Hematopoietic multipotent progenitor cell treated with erythropoietin and hydrocortisone succinate and interleukin-3 and kit ligand, for 4 days (in vitro differentiated cells): ENCODE data around the gene NEO1.
A peak's percentile ranks its signal among the peaks of the same experiment; 100 is the strongest.

Source experiments
- DNase-seq: peaks from one replicate; pipeline ENCODE4 v3.0.0-alpha.2; 2015

The NEO1 gene, protein sequence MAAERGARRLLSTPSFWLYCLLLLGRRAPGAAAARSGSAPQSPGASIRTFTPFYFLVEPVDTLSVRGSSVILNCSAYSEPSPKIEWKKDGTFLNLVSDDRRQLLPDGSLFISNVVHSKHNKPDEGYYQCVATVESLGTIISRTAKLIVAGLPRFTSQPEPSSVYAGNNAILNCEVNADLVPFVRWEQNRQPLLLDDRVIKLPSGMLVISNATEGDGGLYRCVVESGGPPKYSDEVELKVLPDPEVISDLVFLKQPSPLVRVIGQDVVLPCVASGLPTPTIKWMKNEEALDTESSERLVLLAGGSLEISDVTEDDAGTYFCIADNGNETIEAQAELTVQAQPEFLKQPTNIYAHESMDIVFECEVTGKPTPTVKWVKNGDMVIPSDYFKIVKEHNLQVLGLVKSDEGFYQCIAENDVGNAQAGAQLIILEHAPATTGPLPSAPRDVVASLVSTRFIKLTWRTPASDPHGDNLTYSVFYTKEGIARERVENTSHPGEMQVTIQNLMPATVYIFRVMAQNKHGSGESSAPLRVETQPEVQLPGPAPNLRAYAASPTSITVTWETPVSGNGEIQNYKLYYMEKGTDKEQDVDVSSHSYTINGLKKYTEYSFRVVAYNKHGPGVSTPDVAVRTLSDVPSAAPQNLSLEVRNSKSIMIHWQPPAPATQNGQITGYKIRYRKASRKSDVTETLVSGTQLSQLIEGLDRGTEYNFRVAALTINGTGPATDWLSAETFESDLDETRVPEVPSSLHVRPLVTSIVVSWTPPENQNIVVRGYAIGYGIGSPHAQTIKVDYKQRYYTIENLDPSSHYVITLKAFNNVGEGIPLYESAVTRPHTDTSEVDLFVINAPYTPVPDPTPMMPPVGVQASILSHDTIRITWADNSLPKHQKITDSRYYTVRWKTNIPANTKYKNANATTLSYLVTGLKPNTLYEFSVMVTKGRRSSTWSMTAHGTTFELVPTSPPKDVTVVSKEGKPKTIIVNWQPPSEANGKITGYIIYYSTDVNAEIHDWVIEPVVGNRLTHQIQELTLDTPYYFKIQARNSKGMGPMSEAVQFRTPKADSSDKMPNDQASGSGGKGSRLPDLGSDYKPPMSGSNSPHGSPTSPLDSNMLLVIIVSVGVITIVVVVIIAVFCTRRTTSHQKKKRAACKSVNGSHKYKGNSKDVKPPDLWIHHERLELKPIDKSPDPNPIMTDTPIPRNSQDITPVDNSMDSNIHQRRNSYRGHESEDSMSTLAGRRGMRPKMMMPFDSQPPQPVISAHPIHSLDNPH (N-terminal part only)

DNA sequence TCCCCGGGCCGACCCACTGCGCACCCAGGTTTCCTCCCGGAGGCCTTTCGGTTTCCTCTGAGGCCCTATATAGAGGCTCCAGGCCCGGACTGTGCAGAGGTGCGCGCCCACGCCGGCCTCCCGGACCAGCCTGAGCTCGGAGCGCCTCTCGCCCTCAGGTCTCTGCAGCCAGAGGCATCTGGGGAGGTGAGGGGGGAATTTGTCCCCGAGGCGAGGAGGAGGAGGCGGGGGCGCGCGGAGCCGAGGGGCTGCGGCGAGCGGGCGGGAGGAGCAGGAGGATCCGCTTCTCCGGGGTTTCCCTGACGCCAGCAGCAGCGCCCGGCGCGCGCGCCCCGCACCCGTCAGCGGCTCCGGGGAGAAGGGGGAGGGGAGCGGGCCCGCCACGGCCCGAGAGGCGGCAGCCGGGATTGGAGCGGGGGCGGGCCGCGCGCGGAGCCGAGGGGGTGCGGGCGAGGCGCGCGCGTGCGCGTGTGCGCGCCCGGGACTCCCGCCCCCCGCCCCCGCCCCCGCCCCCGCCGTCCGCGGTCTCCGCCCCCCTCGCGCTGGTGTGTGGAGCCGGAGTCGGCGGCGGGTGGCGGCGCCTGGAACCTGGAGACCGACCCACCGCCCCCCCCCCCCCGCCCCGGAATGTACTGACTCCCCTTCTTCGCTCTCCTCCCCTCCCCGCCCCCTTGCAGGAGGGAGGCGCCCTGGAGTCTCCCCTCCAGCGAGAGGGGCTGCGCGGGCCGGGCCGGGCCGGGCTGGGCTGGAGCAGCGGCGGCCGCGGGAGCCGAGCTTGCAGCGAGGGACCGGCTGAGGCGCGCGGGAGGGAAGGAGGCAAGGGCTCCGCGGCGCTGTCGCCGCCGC is at the start of gene NEO1:
TSS of gene NEO1 (plus strand) at position 657 of the 846 bp plus-strand sequence. CDS start 213 bp downstream, outside the sequence.
- DNase-seq, result peak; percentile 54

DNA sequence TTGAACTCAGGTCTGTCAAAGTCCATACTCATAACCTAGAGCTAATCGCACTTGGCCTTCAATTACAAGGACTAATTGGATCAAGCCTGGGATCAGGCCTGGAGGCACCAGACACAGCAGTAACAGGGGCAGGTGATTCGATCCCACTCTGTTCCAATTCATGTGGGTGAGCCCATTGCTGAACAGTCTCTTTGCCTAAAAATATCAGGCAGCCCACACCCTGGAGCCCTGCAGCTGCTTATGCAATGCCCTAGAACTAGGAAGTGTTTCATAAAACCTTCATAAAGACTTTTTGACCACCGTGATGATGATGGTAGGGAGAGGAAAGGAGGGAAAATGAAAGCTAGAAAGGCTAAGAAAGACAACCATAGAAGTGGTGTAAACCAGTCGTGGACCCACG is 47.8 kb upstream of the NEO1 start:
- DNase-seq, result no peak

DNA sequence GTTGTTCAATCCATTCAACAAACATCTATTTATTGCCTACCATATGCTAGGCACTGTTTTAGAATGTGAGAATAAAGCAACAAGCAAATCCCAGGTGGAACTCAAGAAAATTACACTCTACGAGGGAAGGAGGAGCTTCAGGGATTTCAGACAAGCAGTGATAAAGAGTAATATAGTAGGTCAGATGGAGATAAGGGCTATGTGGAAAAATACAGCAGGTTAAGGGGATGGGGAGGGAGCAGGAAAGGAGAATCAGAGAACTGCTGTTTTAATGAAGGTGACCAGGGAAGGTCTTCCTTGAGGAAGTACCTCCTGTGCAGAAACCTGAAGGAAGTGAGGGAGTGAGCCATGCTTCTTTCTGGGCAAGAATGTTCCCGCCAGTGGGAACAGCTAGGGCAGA is 47.2 kb upstream of the NEO1 start:
- no peak for DNase-seq

DNA sequence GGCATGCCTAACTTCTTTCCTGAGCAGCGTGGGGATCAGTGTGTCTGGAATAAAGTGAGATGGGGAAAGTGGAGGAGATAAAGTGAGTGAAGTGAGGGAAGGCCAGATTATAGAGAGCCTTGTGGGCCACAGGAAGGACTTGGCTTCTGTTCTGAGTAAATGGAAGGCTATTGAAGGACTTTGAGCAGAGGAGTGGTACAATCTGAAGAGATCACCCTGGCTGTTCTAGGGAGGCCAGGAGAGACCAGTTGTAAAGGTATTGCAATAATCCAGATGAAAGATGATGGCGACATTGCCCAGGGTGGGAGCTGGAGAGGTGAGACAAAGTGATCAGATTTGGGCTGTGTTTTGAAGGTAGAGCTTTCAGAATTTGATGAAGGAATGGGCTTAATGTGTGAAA is 46.8 kb upstream of the NEO1 start:
- DNase-seq, result no peak

DNA sequence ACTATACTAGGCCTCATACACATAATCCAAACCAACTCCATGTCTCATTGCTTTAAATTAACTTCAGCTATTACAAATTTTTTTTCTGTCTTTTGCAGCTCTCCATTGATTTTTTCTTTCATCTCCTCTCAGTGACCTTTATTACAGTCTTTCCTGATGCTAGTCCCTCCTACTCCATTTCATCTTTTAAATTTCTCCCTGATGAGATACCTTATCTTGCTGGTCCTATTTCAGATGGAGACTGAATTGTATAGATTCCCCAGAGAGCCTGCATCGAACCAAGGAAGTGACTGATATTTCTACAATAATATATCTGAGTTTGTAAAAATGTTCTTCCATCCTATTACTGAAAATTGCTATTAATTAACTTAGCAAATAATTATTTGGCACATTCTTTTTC is 45.7 kb upstream of the NEO1 start:
- no peak for DNase-seq

DNA sequence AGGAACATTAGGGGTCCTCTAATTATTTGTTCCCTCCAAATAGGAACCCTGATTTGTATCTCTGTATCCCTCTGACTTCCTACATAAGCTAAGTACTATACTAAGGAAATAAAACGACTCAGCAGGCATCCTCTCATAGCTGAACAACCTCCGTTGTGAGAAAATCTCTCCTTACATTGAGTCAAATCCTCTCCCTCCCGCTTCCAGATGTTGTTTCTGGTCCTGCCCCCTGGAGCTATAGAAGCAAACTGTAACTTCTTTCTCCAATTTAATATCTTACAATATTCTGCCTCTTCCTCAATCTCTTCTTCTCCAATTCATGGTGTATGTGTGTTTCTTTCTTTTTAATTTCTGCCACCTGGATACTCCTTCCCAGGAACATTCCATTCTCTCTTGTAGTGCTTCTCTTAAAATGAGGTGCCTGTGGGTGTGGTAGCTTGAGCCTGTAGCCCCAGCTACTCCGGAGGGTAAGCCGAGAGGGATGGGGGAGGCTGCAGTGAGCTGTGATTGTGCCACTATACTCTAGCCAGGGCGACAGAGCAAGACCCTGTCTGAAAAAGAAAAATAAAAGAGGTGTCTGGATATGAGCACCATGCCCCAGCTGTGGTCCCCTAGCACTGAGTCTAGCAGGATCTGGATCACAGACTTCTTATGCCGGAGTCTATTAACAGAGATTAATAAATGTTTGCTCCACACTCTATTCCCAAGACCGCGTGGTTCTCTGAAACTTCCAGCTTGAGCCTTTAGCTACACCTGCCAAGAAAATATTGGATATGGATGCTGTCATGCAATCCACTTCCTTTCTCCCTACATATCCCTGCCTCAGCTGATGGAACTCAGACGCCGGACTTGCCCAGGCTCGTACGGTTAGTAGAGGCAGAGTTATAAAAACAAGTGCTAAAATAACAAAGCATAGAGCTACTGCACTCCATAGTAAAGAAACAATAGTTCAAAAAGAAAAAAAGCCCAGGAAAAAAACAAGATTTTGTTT is 42.9 kb upstream of the NEO1 start:
- DNase-seq, result no peak

DNA sequence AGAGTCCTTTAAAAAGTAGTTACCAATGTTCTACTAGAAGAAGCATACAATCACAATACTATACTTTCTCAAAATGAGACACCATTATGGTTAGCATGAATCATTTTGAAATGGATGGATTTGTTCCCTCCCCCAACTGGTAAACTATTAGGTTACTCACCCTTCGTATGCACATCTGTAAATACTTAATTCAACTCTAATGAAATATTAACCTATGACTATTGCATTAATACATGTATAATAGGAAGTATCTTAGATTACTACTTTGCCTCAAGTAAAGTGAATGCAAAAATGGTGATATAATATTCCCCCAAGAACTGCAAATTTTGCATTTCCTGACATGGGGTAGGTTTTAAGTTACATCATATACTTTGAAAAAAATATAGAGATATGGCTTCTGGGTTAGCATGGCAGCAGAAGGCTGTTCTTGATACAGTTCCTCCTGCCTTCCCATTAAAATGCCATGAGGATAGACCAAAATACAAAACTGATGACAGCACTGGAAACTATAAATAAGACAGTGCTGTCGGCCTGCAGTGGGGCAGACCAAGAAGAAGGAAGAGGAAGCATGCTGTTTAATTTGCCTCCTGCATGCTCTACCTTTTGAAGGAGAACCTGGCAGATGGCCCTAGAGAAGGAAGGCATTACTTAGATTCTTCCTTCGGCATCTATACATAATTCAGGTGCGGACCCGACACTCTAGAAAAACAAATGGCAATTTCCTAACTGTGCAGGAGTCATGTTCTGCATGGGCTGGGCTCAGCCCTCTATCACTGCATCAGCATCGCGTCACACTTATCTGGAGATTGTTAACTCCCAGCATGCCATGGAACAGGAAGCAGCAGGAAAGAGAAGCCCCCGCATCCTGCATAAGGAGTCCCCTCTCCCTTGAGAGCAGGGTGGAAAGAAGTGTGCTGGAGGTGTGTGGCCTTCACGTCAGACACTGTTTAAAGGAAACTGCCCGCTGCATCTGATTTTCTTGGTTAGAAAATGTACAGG is 41.8 kb upstream of the NEO1 start:
- DNase-seq, result no peak

DNA sequence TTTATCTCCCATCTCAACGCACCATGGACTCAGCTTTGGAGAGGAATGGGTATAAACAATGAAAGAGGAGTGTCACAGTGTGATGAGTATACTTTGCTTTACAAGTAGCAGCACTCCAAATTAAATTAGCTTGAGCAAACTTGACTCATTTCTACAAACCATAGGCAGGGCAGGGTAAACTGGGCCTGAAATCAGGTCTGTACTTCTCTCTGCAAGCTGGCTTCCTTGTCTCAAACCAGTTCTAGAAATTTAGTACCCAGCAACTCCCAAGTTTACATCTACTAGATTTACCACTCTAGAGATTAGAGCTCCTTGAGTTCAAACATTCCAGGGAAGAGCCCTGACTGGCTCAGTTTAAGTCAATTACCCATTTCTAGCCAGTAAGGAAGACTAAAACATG is 37.4 kb upstream of the NEO1 start:
- no peak for DNase-seq

DNA sequence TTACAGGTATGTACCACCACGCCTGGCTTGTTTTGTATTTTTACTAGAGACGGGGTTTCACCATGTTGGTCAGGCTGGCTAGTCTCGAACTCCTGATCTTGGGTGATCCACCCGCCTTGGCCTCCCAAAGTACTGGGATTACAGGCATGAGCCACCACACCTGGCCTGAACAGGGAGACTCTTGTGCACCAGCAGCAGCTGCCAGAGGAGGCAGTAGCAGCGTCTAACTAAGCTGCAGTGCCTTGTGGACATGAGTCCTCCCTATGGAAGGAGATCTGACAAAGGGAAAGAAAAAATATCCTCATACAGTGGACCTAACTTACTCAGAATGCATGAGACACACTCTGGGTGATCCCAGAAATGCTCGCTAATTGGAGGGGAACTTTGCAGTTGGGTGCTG is 36.8 kb upstream of the NEO1 start:
- no peak for DNase-seq

DNA sequence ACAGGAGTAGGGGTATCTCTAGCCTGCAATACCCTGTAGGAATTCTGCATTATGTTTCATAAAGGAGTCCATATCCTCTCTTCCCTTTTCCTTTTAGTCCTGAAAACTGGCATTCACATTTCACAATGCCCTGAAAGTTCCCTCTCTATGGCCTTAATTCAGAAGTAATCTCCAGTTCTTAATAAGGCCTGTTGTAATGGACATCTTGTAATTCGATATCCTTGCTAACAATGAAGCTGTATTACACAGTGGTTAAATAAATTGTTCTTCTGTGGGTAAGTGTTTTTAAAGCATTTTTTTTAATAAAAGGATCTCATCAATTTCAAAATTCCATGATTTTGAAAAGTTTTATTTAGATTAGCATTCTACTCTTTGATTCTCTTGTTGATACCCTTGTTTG is 34.3 kb upstream of the NEO1 start:
- DNase-seq, result no peak

DNA sequence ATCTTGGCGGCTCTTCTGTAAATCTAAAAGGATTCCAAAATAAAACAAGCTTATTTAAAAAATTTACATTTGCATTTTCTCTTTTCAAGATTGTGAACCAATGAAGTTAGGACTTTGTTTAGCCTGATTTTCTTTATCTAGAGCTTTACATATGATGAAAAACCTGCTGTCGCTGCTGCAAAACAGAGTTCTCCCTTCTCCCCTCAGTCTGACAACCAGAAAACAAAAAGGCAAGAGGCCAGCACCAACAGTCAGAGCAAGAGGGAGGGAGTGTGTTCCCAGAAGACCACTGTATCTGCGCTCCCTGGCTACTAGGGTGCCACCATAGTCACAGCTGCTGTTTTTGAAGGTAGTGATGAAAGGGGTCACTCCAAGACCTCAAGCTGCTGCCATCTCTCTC is 33.1 kb upstream of the NEO1 start:
- DNase-seq, result no peak

DNA sequence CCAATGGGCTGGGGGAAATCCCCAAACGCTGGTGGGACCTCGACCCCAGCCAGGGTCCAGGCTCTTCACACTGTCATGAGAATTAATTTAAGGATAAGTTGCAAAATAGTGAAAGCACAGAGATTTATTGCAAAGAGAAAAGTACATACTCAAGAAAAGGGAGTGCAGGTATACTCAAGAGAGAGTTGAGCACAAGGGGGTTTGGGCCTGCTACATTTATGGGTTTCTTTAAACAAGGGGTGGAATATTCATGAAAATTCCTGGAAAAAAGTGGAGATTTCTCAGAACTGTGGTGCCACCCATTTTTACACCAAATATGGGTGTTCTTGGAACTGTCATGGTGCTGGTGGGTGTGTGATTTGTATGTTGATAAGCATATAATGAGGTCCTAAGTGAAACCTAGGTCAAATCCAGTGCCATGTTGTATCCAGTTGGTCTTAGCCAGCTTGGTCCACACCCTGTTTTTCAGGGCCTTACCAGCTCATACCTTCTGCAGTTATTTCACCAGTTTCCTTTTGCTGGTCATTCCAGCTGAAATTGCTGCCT is 32.6 kb upstream of the NEO1 start:
- DNase-seq, result no peak

DNA sequence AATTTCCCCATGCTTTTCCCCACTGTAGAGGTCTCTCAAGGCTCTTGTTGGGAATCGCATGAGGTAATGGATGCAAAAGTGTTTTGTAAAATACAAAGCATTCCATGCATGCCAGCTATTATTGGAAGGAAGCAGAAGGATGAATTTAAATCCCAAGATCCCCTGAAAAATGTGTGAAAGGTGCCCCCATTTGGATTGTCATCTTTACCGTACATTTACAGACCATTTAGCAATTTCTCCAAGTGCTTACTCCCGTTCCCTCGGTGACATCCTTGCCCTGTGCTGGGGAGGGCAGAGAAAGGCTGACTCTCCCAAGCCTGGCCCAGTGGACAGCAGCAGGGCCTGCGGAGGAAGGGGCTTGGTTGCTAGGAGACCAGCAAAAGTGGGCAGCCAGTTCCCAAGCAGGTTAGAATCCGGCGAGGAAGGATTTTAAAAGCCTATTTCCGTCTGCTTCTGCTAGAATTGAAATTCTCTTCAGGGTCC is 31.1 kb upstream of the NEO1 start:
- DNase-seq, result no peak

DNA sequence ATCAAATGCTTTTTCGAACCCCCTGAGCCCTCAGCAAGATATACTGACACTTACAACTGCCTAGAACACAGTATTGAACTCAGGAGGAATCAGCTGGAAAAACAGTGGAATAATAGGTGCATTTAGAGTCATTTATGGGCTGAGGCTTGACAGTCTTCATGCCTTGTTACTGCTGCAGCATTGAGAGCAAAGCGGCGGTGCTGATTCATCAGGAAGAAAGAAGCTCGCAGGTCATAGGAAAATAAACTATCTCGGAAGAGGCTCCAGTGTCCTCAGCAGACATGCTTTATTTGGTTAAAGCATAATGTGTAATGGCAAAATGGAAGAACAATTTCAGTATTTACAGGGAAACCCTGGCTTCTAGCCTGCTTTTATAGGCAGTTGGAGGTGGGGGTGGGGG is 30.1 kb upstream of the NEO1 start:
- no peak for DNase-seq

DNA sequence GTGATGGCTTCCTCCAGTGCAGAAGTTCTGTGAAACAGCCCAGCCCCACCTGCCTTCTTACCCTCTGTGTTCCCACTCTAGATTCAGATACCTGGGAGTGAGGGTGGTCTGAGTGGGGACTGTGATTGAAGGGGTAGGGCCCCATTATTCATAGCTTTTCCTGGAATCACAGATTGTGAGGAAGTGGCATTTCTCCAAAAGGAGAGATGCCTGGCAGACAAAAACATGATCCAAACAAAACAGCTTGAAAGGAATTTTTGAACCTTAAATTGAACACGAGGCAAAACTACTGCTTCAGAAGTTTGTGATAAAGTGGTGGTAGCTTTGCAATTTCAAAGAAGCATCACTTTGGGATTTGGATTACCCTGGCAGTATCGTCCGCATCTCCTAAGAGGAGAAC is 29.2 kb upstream of the NEO1 start:
- no peak for DNase-seq

DNA sequence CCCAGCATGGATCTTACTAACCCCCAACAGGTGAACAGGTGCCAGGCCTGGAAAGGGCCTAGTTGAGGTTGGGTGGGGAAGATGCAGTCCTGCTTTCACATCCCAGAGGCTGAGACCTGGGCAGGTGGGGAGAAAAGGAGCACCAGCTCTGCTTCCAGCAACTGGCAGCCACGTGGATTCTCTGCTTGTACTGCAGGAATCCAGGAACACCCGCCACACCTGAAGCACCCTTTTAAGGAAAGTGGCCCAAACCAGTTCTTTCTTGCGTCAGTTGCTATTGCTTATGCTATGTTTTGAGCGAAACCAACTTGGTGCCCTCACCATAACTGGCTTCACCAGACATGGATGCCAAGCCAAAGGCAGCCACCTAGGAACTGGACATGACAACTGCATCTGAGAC is 28.1 kb upstream of the NEO1 start:
- no peak for DNase-seq

DNA sequence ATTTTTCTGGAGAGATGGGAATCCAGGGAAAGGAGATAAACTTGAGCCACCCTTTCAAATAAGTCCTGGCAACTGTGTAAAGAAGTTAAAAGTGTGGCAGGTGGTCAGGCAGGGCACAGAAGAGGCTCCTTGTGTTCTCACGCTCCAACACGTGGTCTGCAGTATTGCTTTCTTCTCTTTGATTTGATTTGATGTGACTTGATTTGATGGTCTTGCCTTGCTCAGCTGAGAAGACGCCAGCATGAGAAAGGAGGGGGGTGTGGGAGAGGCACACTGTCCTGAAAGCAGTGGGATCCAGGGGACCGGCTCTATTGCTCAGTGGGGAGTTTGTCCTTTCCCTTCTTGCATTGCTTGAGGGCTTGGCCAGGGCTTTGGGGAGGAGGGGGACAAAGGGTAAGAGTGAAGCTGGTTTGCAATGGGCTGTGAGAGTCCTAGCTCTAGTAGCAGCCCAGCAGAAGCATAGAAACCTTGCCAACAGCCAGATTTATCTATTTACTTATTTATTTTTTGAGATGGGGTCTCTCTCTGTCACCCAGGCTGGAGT is 25.7 kb upstream of the NEO1 start:
- DNase-seq, result no peak

DNA sequence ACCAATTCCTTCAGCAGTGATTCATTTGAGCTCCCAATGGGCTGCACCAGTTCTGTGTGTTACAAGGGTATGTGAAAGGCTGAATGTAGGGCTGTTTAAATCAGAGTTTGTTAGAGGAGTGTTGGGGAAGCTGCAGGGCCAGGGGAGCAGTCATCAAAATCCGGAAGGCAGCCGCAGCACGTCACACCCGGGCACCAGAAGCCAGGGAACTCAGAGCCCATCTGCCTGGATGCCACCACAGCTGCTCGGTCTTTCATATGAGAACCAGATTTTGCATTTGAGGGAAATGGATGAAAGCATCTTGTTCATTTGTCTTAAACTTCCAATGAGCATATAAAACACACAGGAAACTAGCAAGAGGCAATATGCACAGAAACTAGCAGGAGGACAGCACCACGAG is 24.2 kb upstream of the NEO1 start:
- no peak for DNase-seq

DNA sequence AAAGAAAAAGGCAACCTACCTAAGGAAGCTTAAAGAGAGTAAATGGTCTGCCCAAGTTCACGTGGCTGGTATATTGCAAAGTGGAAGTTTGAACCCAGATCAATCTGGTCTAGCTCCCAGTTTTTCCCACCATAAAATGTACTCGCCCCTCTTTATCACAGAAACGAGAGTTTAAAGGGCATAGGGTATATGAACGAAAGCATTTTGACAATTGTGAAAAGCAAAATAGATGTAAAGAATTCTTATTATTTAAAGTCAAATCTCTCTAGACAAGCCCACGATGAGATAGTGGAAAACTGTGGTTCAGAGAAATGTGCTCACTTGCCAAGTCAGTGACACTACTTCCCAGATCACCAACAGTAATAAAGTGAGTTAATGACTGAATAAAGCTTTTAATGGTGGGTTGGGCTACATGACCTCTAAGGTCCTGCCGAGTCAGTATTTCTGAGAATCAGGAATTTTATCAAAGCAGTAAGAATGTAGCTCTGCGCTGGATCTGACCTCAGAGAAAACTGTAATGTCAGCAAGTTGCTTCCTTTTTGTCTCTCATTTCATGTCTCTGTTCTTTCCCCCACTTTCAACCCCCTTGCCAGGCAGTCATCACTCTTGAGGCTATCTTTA is 23.3 kb upstream of the NEO1 start:
- no peak for DNase-seq
